CD4-positive, alpha-beta T cell (primary cell): ENCODE measurements around the gene SNTA1. TPM values are rescaled to one million over a fixed set of nuclear protein-coding genes. Genes with fewer than 3 reads are reported as not detected.
"Not testable (repeated sequence)": the region's sequence is repeated elsewhere in the genome, so short reads cannot be mapped to it uniquely, and the experiment has no call there.

Experiments used
- ATAC-seq: fragments of 200-7000 bp; cut with Tn5 transposase; one replicate; pipeline ENCODE4 v1.10.0; 2022; ENCODE audit warnings: mild to moderate bottlenecking; ENCODE audit not compliant: poor library complexity
- CTCF ChIA-PET: fragments of 350-600 bp; sonication (Branson Sonifier 250); formaldehyde crosslinking; loops from one replicate; lab custom pipeline; 2021; ENCODE audit warnings: antibody characterized with exemption, inconsistent platforms; lab: Charles Lee
- POLR2A ChIA-PET: fragments of 350-600 bp; sonication (Branson Sonifier 250); formaldehyde crosslinking; loops from one replicate; lab custom pipeline; 2021; ENCODE audit warnings: antibody characterized with exemption, inconsistent platforms; lab: Charles Lee
- DNase-seq, 14 experiments: peaks; one replicate each; pipeline ENCODE4 v3.0.0-alpha.2; 2013 to 2020; ENCODE audit warnings: mixed read lengths in 2 of 14
- H3K27ac ChIP-seq, 2 donors: one replicate each; pipeline versions ENCODE4 v1.5.1 to v1.7.0; 2013; ENCODE audit warnings: low read length in 2 of 2, low read depth in 1 of 2, mild to moderate bottlenecking in 1 of 2
- H3K27me3 ChIP-seq, 2 experiments: 1 replicate in 1 of 2; 2 replicates in 1 of 2; pipeline versions ENCODE4 v1.6.1 to v1.7.0; 2013; ENCODE audit warnings: low read length in 2 of 2, control low read depth in 1 of 2, mild to moderate bottlenecking in 1 of 2, moderate library complexity in 1 of 2; ENCODE audit not compliant: insufficient read depth in 2 of 2, control insufficient read depth in 1 of 2
- H3K36me3 ChIP-seq: one replicate; pipeline ENCODE4 v1.6.1; 2013; ENCODE audit warnings: low read length, control low read depth; ENCODE audit not compliant: insufficient read depth
- H3K4me1 ChIP-seq: one replicate; pipeline ENCODE4 v1.6.1; 2013; ENCODE audit warnings: low read length, control low read depth; ENCODE audit not compliant: insufficient read depth
- H3K4me3 ChIP-seq: one replicate; pipeline ENCODE4 v1.5.1; 2013; ENCODE audit warnings: mild to moderate bottlenecking, low read length, moderate library complexity
- H3K9me3 ChIP-seq, 2 experiments: 1 replicate in 1 of 2; 2 replicates in 1 of 2; pipeline versions ENCODE4 v1.6.1 to v1.7.0; 2013; ENCODE audit warnings: low read length in 2 of 2, mild to moderate bottlenecking in 2 of 2, control low read depth in 1 of 2, moderate library complexity in 1 of 2; ENCODE audit not compliant: control insufficient read depth in 1 of 2, insufficient read depth in 1 of 2
- H3K27ac Mint-ChIP-seq: one replicate; pipeline ENCODE4 v1.8.0; 2020; ENCODE audit warnings: mixed read lengths
- H3K27me3 Mint-ChIP-seq: one replicate; pipeline ENCODE4 v1.8.0; 2021; ENCODE audit warnings: mixed read lengths
- H3K36me3 Mint-ChIP-seq: one replicate; pipeline ENCODE4 v1.8.0; 2021; ENCODE audit warnings: low read depth, mixed read lengths
- H3K4me1 Mint-ChIP-seq: one replicate; pipeline ENCODE4 v1.8.0; 2021; ENCODE audit warnings: low read depth, mixed read lengths
- H3K4me3 Mint-ChIP-seq: one replicate; pipeline ENCODE4 v1.8.0; 2020; ENCODE audit warnings: mild to moderate bottlenecking, mixed read lengths
- H3K9me3 Mint-ChIP-seq: one replicate; pipeline ENCODE4 v1.8.0; 2020; ENCODE audit warnings: mixed read lengths
- intact Hi-C, 2 experiments: fragments of 100-400 bp; cut with DNase I in 1 of 2; cut with micrococcal nuclease in 1 of 2; formaldehyde crosslinking; loops; one replicate each; pipeline versions ENCODE4 v1.15.1 to v1.9.0; 2023 to 2025; cut with DNase I, micrococcal nuclease
- total RNA-seq, 174 experiments: library from RNA in 2 of 174; stranded (reverse) in 2 of 174; gene quantifications; one replicate each; pipeline ENCODE4 v1.2.3 and lab custom pipeline; 2021 to 2026
- TF ChIP-seq, protein P1 (sequence below): fragments of 200-600 bp; IDR thresholded peaks from one replicate; pipeline ENCODE4 v1.8.0; 2022; ENCODE audit warnings: antibody characterized with exemption, mild to moderate bottlenecking

The SNTA1 gene
- total RNA-seq, 2 experiments from 2014 or later = 5.0 to 5.2 TPM

DNA sequence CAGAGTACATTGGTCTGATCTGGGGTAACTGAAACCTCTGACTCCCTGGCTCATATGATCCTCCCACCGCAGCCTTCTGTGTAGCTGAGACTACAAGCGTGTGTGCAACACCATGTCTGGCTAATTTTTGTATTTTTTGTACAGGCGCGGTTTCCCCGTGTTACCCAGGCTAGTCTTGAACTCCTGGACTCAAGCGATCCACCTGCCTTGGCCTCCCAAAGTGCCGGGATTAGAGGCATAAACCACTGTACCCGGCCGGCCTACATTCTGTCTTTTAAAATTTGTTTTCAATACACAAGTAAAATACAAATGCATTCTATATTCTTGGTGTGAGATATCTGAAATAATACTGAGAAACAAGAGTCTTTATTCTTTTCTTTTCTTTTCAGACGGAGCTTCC lies 44.6 kb upstream of the SNTA1 start:
- H3K9me3 Mint-ChIP-seq = no peaks in the 10 kb centered on the region

DNA sequence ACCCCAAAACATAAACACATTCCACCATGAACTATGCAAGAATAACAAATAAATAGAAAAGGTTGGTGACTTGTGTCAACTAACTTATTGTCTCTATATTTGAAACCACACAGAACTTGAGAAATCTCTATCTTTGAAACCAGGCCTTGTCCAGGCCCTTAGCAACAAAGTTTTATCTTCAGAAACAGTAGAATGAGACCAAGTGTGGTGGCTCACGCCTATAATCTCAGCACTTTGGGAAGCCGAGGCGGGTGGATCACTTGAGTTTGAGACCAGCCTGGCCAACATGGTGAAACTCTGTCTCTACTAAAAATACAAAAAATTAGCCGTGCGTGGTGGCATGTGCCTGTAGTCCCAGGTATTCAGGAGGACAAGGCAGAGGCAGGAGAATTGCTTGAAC lies 39.6 kb upstream of the SNTA1 start:
- DNase-seq, H3K27ac Mint-ChIP-seq, H3K4me3 Mint-ChIP-seq, H3K36me3 Mint-ChIP-seq, H3K4me3 ChIP-seq, H3K36me3 ChIP-seq, CTCF ChIA-PET, H3K27me3 ChIP-seq, H3K27me3 Mint-ChIP-seq, H3K4me1 ChIP-seq, H3K4me1 Mint-ChIP-seq, POLR2A ChIA-PET, ATAC-seq, H3K9me3 Mint-ChIP-seq, H3K9me3 ChIP-seq, H3K27ac ChIP-seq: not testable (repeated sequence)
- intact Hi-C loops = loop anchor here in 1 of 2 experiments (10.0 kb wide), 2 partner anchors 242 to 822 kb away; partner anchors contain the start of genes AHCY and PXMP4

More for the DNA sequence above, 44.6 kb upstream of the SNTA1 start:
- TF ChIP-seq, protein P1, sequence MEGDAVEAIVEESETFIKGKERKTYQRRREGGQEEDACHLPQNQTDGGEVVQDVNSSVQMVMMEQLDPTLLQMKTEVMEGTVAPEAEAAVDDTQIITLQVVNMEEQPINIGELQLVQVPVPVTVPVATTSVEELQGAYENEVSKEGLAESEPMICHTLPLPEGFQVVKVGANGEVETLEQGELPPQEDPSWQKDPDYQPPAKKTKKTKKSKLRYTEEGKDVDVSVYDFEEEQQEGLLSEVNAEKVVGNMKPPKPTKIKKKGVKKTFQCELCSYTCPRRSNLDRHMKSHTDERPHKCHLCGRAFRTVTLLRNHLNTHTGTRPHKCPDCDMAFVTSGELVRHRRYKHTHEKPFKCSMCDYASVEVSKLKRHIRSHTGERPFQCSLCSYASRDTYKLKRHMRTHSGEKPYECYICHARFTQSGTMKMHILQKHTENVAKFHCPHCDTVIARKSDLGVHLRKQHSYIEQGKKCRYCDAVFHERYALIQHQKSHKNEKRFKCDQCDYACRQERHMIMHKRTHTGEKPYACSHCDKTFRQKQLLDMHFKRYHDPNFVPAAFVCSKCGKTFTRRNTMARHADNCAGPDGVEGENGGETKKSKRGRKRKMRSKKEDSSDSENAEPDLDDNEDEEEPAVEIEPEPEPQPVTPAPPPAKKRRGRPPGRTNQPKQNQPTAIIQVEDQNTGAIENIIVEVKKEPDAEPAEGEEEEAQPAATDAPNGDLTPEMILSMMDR = no peak
- Mint-ChIP-seq H3K4me3 (peak overlapping the region; percentile 7), H3K27me3 (no peaks in the 10 kb centered on the region), H3K4me1 (peaks cover 27% of the 10 kb centered on the region), H3K27ac (peak overlapping the region; percentile 17), H3K36me3 (peaks cover 4% of the 10 kb centered on the region)
- Histone ChIP-seq H3K4me3 (no peak overlapping the region), H3K9me3 (no peaks in the 10 kb centered on the region), H3K4me1 (peaks cover 26% of the 10 kb centered on the region), H3K27me3 (no peaks in the 10 kb centered on the region), H3K36me3 (no peaks in the 10 kb centered on the region), H3K27ac (no peak overlapping the region)
- no peak for ATAC-seq
- CTCF ChIA-PET = interaction anchor here (1.2 kb wide), 1 partner anchor 179 kb away, joined by 3 read pairs; no protein-coding TSS in a partner anchor
- no peak for DNase-seq
- intact Hi-C loops = loop anchor here in 1 of 2 experiments (5.0 to 10.0 kb wide), 3 partner anchors 237 to 817 kb away; partner anchors contain the start of genes AHCY, PXMP4 and RALY
- POLR2A ChIA-PET = interaction anchor here (2.5 to 2.8 kb wide), 3 partner anchors 67 to 180 kb away, joined by 28 to 41 read pairs (median 29); partner anchors contain the start of gene ACTL10

DNA sequence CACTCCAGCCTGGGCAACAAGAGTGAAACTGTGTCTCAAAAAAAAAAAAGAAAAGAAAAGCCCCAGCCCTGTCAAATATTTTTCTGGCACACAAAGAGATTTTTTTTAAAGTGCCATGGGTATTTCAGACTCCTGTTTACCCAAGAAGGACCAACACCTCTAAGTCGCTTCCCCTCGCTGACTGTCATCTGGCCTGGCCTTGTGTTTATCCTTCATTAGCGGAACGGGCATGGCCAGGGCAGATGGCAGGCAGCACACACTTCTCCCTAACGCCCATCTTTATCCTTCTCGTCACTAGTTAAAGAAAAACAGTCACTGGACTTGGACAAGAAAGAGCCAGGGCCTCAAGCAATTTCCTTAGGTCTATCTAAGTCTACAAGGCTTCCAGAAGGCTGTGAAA lies 39.0 kb upstream of the SNTA1 start:
- H3K27ac Mint-ChIP-seq = no peak overlapping the region
- H3K9me3 ChIP-seq = no peaks in the 10 kb centered on the region
- H3K4me1 Mint-ChIP-seq = no peaks in the 10 kb centered on the region
- no peak overlapping the region for H3K4me3 ChIP-seq
- H3K27ac ChIP-seq = no peak overlapping the region
- no peaks in the 10 kb centered on the region for H3K9me3 Mint-ChIP-seq
- no peak for DNase-seq
- no peaks in the 10 kb centered on the region for H3K4me1 ChIP-seq
- no peaks in the 10 kb centered on the region for H3K27me3 Mint-ChIP-seq
- TF ChIP-seq, protein P1 = no peak
- no peak for ATAC-seq
- no peaks in the 10 kb centered on the region for H3K36me3 ChIP-seq
- ChIA-PET POLR2A (no interaction called here), CTCF (no interaction called here)
- no peaks in the 10 kb centered on the region for H3K36me3 Mint-ChIP-seq
- H3K27me3 ChIP-seq = no peaks in the 10 kb centered on the region
- no peak overlapping the region for H3K4me3 Mint-ChIP-seq
- intact Hi-C loops = loop anchor here in 1 of 2 experiments (10.0 kb wide), 2 partner anchors 242 to 822 kb away; partner anchors contain the start of genes AHCY and PXMP4
